Ovary (tissue), 9 donors: ENCODE data around the gene MRPL10. TPM values are rescaled to one million over a fixed set of nuclear protein-coding genes. Genes with fewer than 3 reads are reported as not detected.

ENCODE experiments used
- DNase-seq, 5 donors: peaks; one replicate each; pipeline ENCODE4 v3.0.0-alpha.2; 2019 to 2020
- H3K27ac ChIP-seq, 2 donors: fragments of 200-600 bp; one replicate each; pipeline versions ENCODE4 v1.5.1 to v1.8.0; 2019 to 2022
- H3K27me3 ChIP-seq: fragments of 200-600 bp; one replicate; pipeline ENCODE4 v1.8.0; 2022
- H3K36me3 ChIP-seq: fragments of 200-600 bp; sonication (generic); one replicate; pipeline ENCODE4 v1.5.1; 2019
- H3K4me1 ChIP-seq: one replicate; pipeline ENCODE4 v1.8.1; 2013; ENCODE audit warnings: mild to moderate bottlenecking, moderate library complexity; ENCODE audit not compliant: insufficient read depth
- H3K4me3 ChIP-seq: fragments of 200-600 bp; sonication (generic); one replicate; pipeline ENCODE4 v1.5.1; 2017
- H3K9me3 ChIP-seq, 2 donors: fragments of 200-600 bp in 1 of 2; sonication (generic) in 1 of 2; one replicate each; pipeline versions ENCODE4 v1.5.1 to v1.8.1; 2013 to 2019; ENCODE audit warnings: mild to moderate bottlenecking in 1 of 2, moderate library complexity in 1 of 2
- CTCF ChIP-seq, 3 donors: fragments of 450-650 bp in 2 of 3; fragments of 200-600 bp in 1 of 3; IDR thresholded peaks; one replicate each; pipeline versions ENCODE4 v1.5.1 to v1.8.0; 2016 to 2022; ENCODE audit warnings: antibody characterized with exemption in 3 of 3, mild to moderate bottlenecking in 1 of 3
- EP300 ChIP-seq: sonication (generic); formaldehyde crosslinking; IDR thresholded peaks from one replicate; pipeline ENCODE4 v1.6.1; 2017; ENCODE audit warnings: antibody characterized with exemption
- POLR2A ChIP-seq: fragments of 450-650 bp; IDR thresholded peaks from one replicate; pipeline ENCODE4 v1.6.1; 2017; ENCODE audit warnings: antibody characterized with exemption, mild to moderate bottlenecking, moderate library complexity
- WGBS, 3 donors: extraction: QIAGEN DNeasy Blood & Tissue Kit in 1 of 3; methylation state at CpG; one replicate each; pipeline versions ENCODE4 v1.1.5 to v1.1.7; 2013 to 2017; 5-methylcytosine and 5-hydroxymethylcytosine counted together
- intact Hi-C, 4 donors: fragments of 100-400 bp; cut with DNase I; formaldehyde crosslinking; loops; one replicate each; pipeline versions ENCODE4 v1.11.0 to v1.15.1; 2022 to 2023
- polyA plus RNA-seq, 2 donors: library from polyadenylated mRNA; stranded (reverse); fragments of 200-250 nt in 1 of 2; fragments of 350-450 nt in 1 of 2; fragmentation: Illumina TruSeq in 1 of 2; extraction: RNeasy Lipid Tissue Mini Kit (QIAGEN cat#74804) in 1 of 2; gene quantifications; one replicate each; pipeline ENCODE4 v1.2.3, GENCODE V29; 2013 to 2014
- total RNA-seq, 7 donors: library from RNA; depleted of rRNA in 2 of 7; stranded (reverse); fragments of >200 nt in 2 of 7; fragmentation: NEBNext Ultra II Directional in 3 of 7; extraction: Animal tissue kit (Norgen Biotek cat#: 25700) in 3 of 7; gene quantifications; one replicate each; pipeline versions ENCODE4 v1.1.0 to v1.2.4, GENCODE V29; 2016 to 2023
- donor health status: DM: no; HTN: no; CAD: no; lungs with moderate emphysema.
- donor health status: DM: no; HTN: no; CAD: no.
- donor health status: Bipolar disorder and iron deficiency.
- donor health status: DM: yes; HTN: yes; CAD: no.
- donor health status: DM: no; HTN: no; CAD: no.
- donor health status: DM: yes; HTN: yes; CAD: no.

The MRPL10 gene
- total and polyA plus RNA-seq, 9 donors = 30.4 to 64.4 (median 48.8) TPM

GRCh38 chr17:47792457-47792856 is 38.9 kb downstream of the MRPL10 start:
- Histone ChIP-seq H3K4me3 (no peak overlapping the region), H3K27ac (no peak overlapping the region), H3K27me3 (no peaks in the 10 kb centered on the region), H3K36me3 (no peaks in the 10 kb centered on the region), H3K9me3 (no peaks in the 10 kb centered on the region), H3K4me1 (peaks cover 2% of the 10 kb centered on the region)
- 76 to 84% (median 79%) methylated on average over 1 of the region's 1 CpG for WGBS, 3 donors
- no peak for DNase-seq
- TF ChIP-seq EP300 (no peak), POLR2A (no peak), CTCF (IDR thresholded peaks at IDR 0.05) (no peak)
- intact Hi-C loops = no loop called here

DNA sequence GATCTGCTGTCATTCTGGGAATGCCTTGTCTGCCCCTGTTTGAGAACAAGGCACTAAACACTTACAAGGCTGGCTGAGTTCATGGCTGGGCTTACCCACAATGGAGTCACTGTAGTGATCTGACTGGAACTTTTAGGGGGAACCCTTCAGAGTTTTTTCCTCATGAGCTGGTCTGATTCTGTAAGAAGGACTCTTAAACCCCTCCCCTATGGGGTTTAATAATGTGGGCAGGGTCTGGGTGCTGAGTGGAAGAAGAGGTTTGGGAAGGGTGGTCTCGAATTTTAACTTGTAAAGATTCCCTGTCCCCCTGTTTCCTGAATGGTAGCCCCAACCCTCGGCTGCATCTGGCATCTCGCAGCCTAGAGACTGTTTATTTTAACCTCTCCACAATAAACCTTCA is 40.3 kb downstream of the MRPL10 start:
- H3K27me3 ChIP-seq = no peaks in the 10 kb centered on the region
- intact Hi-C loops = no loop called here
- H3K36me3 ChIP-seq = no peaks in the 10 kb centered on the region
- WGBS, 3 donors = 23 to 40% (median 30%) methylated on average over 3 of the region's 3 CpGs
- no peak overlapping the region for H3K4me3 ChIP-seq
- H3K27ac ChIP-seq = no peak overlapping the region
- TF ChIP-seq CTCF (IDR thresholded peaks at IDR 0.05) = no peak
- TF ChIP-seq POLR2A = no peak
- TF ChIP-seq EP300 = no peak
- no peak for DNase-seq
- H3K9me3 ChIP-seq = no peaks in the 10 kb centered on the region
- peaks cover 2% of the 10 kb centered on the region for H3K4me1 ChIP-seq

DNA sequence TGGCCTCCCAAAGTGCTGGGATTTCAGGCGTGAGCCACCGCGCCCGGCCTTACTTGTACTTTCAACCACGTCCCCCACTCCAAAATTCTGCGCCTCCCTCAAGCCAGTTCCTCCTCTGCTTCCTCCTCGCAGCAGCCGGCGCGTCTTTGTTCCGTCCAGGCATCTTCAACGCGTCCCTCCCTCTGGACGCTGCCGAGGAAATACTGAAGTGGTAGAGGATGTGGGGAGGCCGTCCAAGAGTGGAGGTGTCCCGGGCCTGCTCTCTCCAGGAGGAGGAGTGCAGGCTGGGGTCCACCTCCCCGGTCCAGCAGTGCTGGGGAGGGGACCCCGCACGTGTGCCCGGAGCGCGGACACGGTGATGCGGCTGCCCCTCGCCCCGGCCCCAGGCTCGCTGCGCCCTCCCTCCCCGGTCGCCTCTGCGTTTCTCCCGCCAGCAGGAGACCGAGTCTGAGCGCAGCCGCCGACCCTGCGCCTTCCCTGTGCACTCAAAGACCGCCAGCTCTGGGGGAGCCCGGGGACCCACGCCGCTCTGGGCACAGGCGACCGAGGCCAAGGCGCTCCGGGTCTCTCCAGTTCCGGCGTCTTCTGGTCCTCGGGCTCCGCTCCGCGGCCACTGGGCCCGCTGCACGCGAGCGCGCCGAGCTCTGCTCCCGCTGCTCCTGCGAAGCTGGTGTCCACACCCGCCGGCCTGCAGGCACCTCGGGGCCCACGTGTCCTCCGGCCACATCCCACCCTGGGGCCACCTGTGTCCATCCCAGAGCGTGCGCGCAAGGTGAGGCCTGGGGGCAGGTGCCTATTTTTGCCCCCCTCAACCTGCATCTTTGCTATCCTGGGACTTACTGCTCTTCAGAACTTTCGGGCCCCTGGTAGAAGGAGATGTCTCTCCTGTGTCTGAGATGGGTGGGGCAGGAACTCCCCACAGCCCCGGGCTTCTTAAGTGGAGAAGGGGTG is 41.5 kb downstream of the MRPL10 start:
- Histone ChIP-seq H3K27ac (no peak overlapping the region), H3K27me3 (no peaks in the 10 kb centered on the region), H3K4me1 (peaks cover 2% of the 10 kb centered on the region), H3K36me3 (no peaks in the 10 kb centered on the region), H3K9me3 (no peaks in the 10 kb centered on the region), H3K4me3 (peak overlapping the region; percentile 29)
- WGBS, 3 donors = 1 to 2% (median 2%) methylated on average over 51 to 70 of the region's 70 CpGs
- TF ChIP-seq EP300 (no peak), CTCF (IDR thresholded peaks at IDR 0.05) (peak in 1 of 3 donors; percentile 13), POLR2A (no peak)
- DNase-seq = peak in 2 of 5 donors; percentile 49 to 66
- intact Hi-C loops = no loop called here

- no peak overlapping the region for H3K4me3 ChIP-seq
- DNase-seq = no peak
- H3K36me3 ChIP-seq = no peaks in the 10 kb centered on the region
- WGBS, 3 donors = 33 to 37% (median 36%) methylated on average over 5 of the region's 5 CpGs
- H3K27me3 ChIP-seq = no peaks in the 10 kb centered on the region
- peaks cover 2% of the 10 kb centered on the region for H3K4me1 ChIP-seq
- no peaks in the 10 kb centered on the region for H3K9me3 ChIP-seq
- H3K27ac ChIP-seq = no peak overlapping the region
- intact Hi-C loops = no loop called here
- TF ChIP-seq CTCF (IDR thresholded peaks at IDR 0.05) = no peak
Observed at GRCh38 chr17:47785538-47786123, 45.7 kb downstream of the MRPL10 start.
